ENCODE measurements around the gene SYNJ2BP.

SYNJ2BP gene

GRCh38 chr14:70401643-70402042, 15.2 kb downstream of the SYNJ2BP start:
- no peak for DNase-seq (ENCODE audit: low read depth)
- H3K4me3 ChIP-seq (ENCODE audit: control insufficient read depth, low read depth, low read length) = no peak overlapping the region
- no peak for TF ChIP-seq CTCF (IDR thresholded peaks at IDR 0.05; ENCODE audit: control insufficient read depth, insufficient read depth, low read depth, low read length, missing control alignments)

- DNase-seq (ENCODE audit: low read depth) = no peak
- H3K4me3 ChIP-seq (ENCODE audit: control insufficient read depth, low read depth, low read length) = no peak overlapping the region
- TF ChIP-seq CTCF (IDR thresholded peaks at IDR 0.05; ENCODE audit: control insufficient read depth, insufficient read depth, low read depth, low read length, missing control alignments) = no peak
These were observed 18.0 kb downstream of the SYNJ2BP start for GRCh38 chr14:70398706-70399431.

- TF ChIP-seq CTCF (IDR thresholded peaks at IDR 0.05; ENCODE audit: control insufficient read depth, insufficient read depth, low read depth, low read length, missing control alignments) = no peak
- H3K4me3 ChIP-seq (ENCODE audit: control insufficient read depth, low read depth, low read length) = no peak overlapping the region
- DNase-seq (ENCODE audit: low read depth) = no peak
These were observed 18.6 kb downstream of the SYNJ2BP start for GRCh38 chr14:70398280-70398679.

GRCh38 chr14:70397746-70398145, 19.1 kb downstream of the SYNJ2BP start:
- no peak for DNase-seq (ENCODE audit: low read depth)
- TF ChIP-seq CTCF (IDR thresholded peaks at IDR 0.05; ENCODE audit: control insufficient read depth, insufficient read depth, low read depth, low read length, missing control alignments) = no peak
- H3K4me3 ChIP-seq (ENCODE audit: control insufficient read depth, low read depth, low read length) = no peak overlapping the region

- DNase-seq (ENCODE audit: low read depth) = no peak
- no peak for TF ChIP-seq CTCF (IDR thresholded peaks at IDR 0.05; ENCODE audit: control insufficient read depth, insufficient read depth, low read depth, low read length, missing control alignments)
- H3K4me3 ChIP-seq (ENCODE audit: control insufficient read depth, low read depth, low read length) = no peak overlapping the region
These were observed 22.1 kb downstream of the SYNJ2BP start for GRCh38 chr14:70394674-70395306.

- TF ChIP-seq CTCF (IDR thresholded peaks at IDR 0.05; ENCODE audit: control insufficient read depth, insufficient read depth, low read depth, low read length, missing control alignments) = no peak
- no peak for DNase-seq (ENCODE audit: low read depth)
- no peak overlapping the region for H3K4me3 ChIP-seq (ENCODE audit: control insufficient read depth, low read depth, low read length)
These were observed 24.2 kb downstream of the SYNJ2BP start for GRCh38 chr14:70392676-70393075.
